Right lobe of liver (tissue), 6 donors: Measurements from ENCODE around the gene SCMH1. TPM values are rescaled to one million over a fixed set of nuclear protein-coding genes. Genes with fewer than 3 reads are reported as not detected.

ENCODE experiments used
- ATAC-seq, 4 donors: fragments of 200-7000 bp; cut with Tn5 transposase; one replicate each; pipeline ENCODE4 v1.9.1; 2020; ENCODE audit warnings: mild to moderate bottlenecking in 4 of 4, moderate library complexity in 4 of 4
- DNase-seq, 3 donors: peaks; one replicate each; pipeline ENCODE4 v3.0.0-alpha.2; 2020
- H3K27ac ChIP-seq, 3 donors: fragments of 200-600 bp; one replicate each; pipeline ENCODE4 v1.8.0; 2022
- H3K27me3 ChIP-seq, 2 donors: fragments of 200-600 bp; one replicate each; pipeline ENCODE4 v1.8.0; 2022
- H3K36me3 ChIP-seq, 4 donors: fragments of 200-600 bp; sonication (generic) in 1 of 4; one replicate each; pipeline versions ENCODE4 v1.5.1 to v1.8.0; 2017 to 2022; ENCODE audit warnings: control low read depth in 1 of 4
- H3K4me1 ChIP-seq, 4 donors: fragments of 200-600 bp; sonication (generic) in 1 of 4; one replicate each; pipeline versions ENCODE4 v1.5.1 to v1.8.0; 2017 to 2022; ENCODE audit warnings: control low read depth in 1 of 4
- H3K4me3 ChIP-seq, 3 donors: fragments of 200-600 bp; one replicate each; pipeline ENCODE4 v1.8.0; 2022
- H3K9me3 ChIP-seq, 4 donors: fragments of 200-600 bp; sonication (generic) in 1 of 4; one replicate each; pipeline versions ENCODE4 v1.5.1 to v1.8.0; 2017 to 2022; ENCODE audit warnings: control low read depth in 1 of 4
- POLR2A ChIP-seq: fragments of 450-650 bp; IDR thresholded peaks from one replicate; pipeline ENCODE4 v1.6.1; 2017; ENCODE audit warnings: antibody characterized with exemption, mild to moderate bottlenecking
- WGBS: methylation state at CpG from one replicate; pipeline ENCODE4 v1.1.6; 2018; ENCODE audit warnings: low coverage, low lambda C conversion rate; ENCODE audit not compliant: insufficient coverage; ENCODE audit errors: missing lambda C conversion rate; 5-methylcytosine and 5-hydroxymethylcytosine counted together
- intact Hi-C, 2 donors: fragments of 100-400 bp; cut with DNase I; formaldehyde crosslinking; loops; one replicate each; pipeline versions ENCODE4 v1.11.2 to v1.14.1; 2022
- total RNA-seq, 6 experiments: library from RNA; depleted of rRNA in 2 of 6; stranded (reverse); fragments of >200 nt in 2 of 6; fragmentation: NEBNext Ultra II Directional in 3 of 6; extraction: Animal tissue kit (Norgen Biotek cat#: 25700) in 3 of 6; gene quantifications; one replicate each; pipeline versions ENCODE4 v1.1.0 to v1.2.4, GENCODE V29; 2016 to 2023
- TF ChIP-seq, protein P1 (sequence below), 4 donors: fragments of 200-600 bp in 3 of 4; fragments of 450-650 bp in 1 of 4; IDR thresholded peaks; one replicate each; pipeline versions ENCODE4 v1.5.1 to v1.8.0; 2016 to 2022; ENCODE audit warnings: antibody characterized with exemption in 4 of 4, mild to moderate bottlenecking in 2 of 4
- donor health status: DM: no; HTN: yes; CAD: no.
- donor health status: DM: no; HTN: no; CAD: no.
- donor health status: DM: no; HTN: no; CAD: no.
- donor health status: DM: no; HTN: yes; CAD: no.
- donor health status: DM: no; HTN: yes; CAD: no.

Gene SCMH1
- total RNA-seq, 6 experiments from 2014 or later = 6.6 to 16.9 (median 13.1) TPM

DNA sequence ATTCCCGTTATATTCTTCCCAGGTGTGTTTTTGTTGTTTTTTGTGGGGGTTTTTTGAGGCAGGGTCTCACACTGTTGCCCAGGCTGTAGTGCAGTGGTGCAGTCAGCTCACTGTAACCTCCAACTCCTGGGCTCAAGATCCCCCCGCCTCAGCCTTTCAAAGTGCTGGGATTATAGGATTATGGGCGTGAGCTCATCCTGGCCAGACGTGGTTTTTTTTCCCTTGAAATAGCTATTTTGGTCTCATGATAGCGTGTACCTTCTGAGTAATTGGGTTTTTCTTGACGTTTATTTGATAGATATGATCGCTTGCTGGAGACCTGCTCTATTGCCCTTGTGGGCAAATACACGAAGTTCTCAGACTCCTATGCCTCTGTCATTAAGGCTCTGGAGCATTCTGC lies 245.0 kb downstream of the SCMH1 start:
- intact Hi-C loops = no loop called here
- peaks cover 0 to 5% (median 0%) of the 10 kb centered on the region in 4 donors for H3K4me1 ChIP-seq
- ATAC-seq (no peak), DNase-seq (no peak)
- peaks cover 4 to 93% (median 50%) of the 10 kb centered on the region in 4 donors for H3K36me3 ChIP-seq
- no peaks in the 10 kb centered on the region for H3K9me3 ChIP-seq
- no peak for TF ChIP-seq POLR2A
- TF ChIP-seq, protein P1, sequence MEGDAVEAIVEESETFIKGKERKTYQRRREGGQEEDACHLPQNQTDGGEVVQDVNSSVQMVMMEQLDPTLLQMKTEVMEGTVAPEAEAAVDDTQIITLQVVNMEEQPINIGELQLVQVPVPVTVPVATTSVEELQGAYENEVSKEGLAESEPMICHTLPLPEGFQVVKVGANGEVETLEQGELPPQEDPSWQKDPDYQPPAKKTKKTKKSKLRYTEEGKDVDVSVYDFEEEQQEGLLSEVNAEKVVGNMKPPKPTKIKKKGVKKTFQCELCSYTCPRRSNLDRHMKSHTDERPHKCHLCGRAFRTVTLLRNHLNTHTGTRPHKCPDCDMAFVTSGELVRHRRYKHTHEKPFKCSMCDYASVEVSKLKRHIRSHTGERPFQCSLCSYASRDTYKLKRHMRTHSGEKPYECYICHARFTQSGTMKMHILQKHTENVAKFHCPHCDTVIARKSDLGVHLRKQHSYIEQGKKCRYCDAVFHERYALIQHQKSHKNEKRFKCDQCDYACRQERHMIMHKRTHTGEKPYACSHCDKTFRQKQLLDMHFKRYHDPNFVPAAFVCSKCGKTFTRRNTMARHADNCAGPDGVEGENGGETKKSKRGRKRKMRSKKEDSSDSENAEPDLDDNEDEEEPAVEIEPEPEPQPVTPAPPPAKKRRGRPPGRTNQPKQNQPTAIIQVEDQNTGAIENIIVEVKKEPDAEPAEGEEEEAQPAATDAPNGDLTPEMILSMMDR (IDR thresholded peaks at IDR 0.05) = no peak
- H3K27me3 ChIP-seq = no peaks in the 10 kb centered on the region
- no peak overlapping the region for H3K4me3 ChIP-seq
- H3K27ac ChIP-seq = no peak overlapping the region
- 71% methylated on average over 6 of the region's 8 CpGs for WGBS

DNA sequence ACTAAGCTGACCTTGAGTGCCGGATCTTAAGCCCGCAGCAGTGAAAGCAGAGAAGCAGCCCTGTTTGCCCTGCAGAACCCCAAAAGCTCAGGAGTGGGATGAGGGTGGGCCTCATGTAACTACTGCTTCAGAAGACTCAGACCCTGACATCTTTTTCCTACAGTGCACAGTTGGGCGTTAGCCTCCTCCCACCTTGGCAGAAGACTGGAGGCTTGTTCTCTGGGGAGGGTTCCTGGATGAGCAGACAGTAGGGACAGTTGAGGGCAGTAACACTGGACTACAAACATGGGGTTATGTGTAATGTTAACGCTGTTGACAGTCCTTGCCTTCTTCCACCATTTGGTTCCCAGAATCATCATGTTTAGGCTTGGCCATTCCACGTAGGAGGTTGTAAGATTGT lies 253.0 kb downstream of the SCMH1 start:
- TF ChIP-seq, protein P1 (IDR thresholded peaks at IDR 0.05) = no peak
- no peak for TF ChIP-seq POLR2A
- ATAC-seq (peak; percentile 27 to 70 (median 58)), DNase-seq (peak in 1 of 3 donors; percentile 65)
- no peaks in the 10 kb centered on the region for H3K9me3 ChIP-seq
- H3K4me1 ChIP-seq = peaks cover 0 to 61% (median 11%) of the 10 kb centered on the region in 4 donors
- 38% methylated on average over 4 of the region's 5 CpGs for WGBS
- no peaks in the 10 kb centered on the region for H3K27me3 ChIP-seq
- intact Hi-C loops = no loop called here
- H3K27ac ChIP-seq = peak overlapping the region; percentile 23 to 92 (median 85)
- H3K36me3 ChIP-seq = peaks cover 0 to 40% (median 13%) of the 10 kb centered on the region in 4 donors
- H3K4me3 ChIP-seq = peak overlapping the region; percentile 27 to 73 (median 68)

DNA sequence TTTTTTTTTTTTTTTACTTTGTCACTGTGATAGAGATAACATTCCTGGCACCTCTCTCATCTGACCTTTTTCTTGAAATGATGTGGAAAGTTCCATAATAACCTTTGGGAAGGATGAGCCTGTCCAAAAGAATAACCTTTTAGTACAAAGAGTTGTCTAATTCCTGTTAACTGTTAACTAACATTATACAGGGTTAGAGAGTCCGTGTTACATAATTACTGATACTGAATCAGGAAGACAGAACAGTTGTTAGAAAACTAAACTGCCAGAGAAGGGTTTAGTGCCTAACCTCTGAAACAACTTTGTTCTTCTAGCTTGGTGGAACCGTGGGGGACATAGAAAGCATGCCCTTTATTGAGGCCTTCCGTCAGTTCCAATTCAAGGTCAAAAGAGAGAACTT lies 253.8 kb downstream of the SCMH1 start:
- Histone ChIP-seq H3K4me3 (peak overlapping the region; percentile 27 to 73 (median 68)), H3K27ac (peak overlapping the region in 2 of 3 donors; percentile 85 to 92), H3K27me3 (no peaks in the 10 kb centered on the region), H3K4me1 (peaks cover 0 to 60% (median 11%) of the 10 kb centered on the region in 4 donors), H3K36me3 (peaks cover 0 to 34% (median 8%) of the 10 kb centered on the region in 4 donors), H3K9me3 (no peaks in the 10 kb centered on the region)
- TF ChIP-seq POLR2A = peak; percentile 50
- TF ChIP-seq, protein P1 (IDR thresholded peaks at IDR 0.05) = no peak
- intact Hi-C loops = no loop called here
- ATAC-seq = peak; percentile 55 to 69 (median 60)
- DNase-seq = no peak
- 18% methylated on average over 3 of the region's 3 CpGs for WGBS

DNA sequence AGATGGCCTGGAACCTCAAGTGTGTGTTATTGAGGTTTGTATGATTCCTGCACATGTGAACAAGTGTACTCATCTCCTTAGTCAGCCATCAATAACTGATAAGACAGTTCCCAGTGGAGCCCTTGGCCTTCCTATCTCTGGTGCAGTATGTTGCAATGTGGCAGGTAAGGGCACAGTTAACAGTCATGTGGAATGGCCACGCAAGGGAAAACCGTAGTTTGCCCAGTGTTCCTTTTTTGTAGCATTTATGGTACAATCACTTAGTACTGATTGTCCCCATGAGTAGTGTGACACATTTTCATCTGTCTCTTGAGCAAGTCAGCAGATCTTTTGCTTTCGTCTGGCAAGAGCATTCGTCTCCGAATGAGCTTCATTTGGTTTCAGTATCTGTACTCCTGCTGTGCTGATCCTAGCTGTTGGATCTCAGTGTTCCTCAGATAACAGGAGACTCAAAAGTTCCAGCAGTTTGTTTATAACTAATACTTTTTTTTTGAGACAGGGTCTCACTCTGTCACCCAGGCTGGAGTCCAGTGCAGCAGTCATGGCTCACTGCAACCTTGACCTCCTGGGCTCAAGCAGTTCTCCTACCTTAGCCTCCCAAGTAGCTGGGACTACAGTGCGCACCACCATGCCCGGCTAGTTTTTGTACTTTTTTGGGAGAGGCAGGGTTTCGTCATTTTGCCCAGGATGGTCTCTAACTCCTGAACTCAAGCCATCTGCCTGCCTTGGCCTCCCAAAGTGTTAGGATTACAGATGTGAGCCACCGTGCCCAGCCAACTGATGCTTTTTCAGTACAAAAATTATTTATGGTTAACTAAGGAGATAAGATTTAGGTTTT lies 254.4 kb downstream of the SCMH1 start:
- TF ChIP-seq, protein P1 (IDR thresholded peaks at IDR 0.05) = no peak
- no peak for TF ChIP-seq POLR2A
- WGBS = 30% methylated on average over 8 of the region's 9 CpGs
- Histone ChIP-seq H3K27me3 (no peaks in the 10 kb centered on the region), H3K9me3 (no peaks in the 10 kb centered on the region), H3K27ac (peak overlapping the region; percentile 35 to 92 (median 85)), H3K4me3 (peak overlapping the region in 2 of 3 donors; percentile 17 to 73), H3K36me3 (peaks cover 0 to 28% (median 7%) of the 10 kb centered on the region in 4 donors), H3K4me1 (peaks cover 0 to 56% (median 11%) of the 10 kb centered on the region in 4 donors)
- ATAC-seq = peak; percentile 61 to 74 (median 70)
- intact Hi-C loops = no loop called here
- DNase-seq = peak; percentile 32 to 84 (median 61)
